ENCODE results near the gene CCDC6. TPM values are rescaled to one million over a fixed set of nuclear protein-coding genes. Genes with fewer than 3 reads are reported as not detected.

The CCDC6 gene
- total and polyA plus RNA-seq, 5 experiments from 2014 or later = 3.6 to 23.6 (median 4.4) TPM

- Mint-ChIP-seq H3K4me1 (peaks cover 0 to 10% (median 9%) of the 10 kb centered on the region in 4 donors), H3K36me3 (peaks cover 4 to 80% (median 32%) of the 10 kb centered on the region in 3 donors), H3K27me3 (no peaks in the 10 kb centered on the region), H3K9me3 (no peaks in the 10 kb centered on the region), H3K27ac (no peak overlapping the region), H3K4me3 (no peak overlapping the region)
- POLR2A ChIA-PET = interaction anchor here (0.6 kb wide), 1 partner anchor 8 kb away, joined by 3 read pairs; no protein-coding TSS in a partner anchor
- ATAC-seq (no peak), DNase-seq (no peak)
These were observed 93.7 kb downstream of the CCDC6 start for GRCh38 chr10:59812519-59813122.

GRCh38 chr10:59809644-59809974 lies 96.7 kb downstream of the CCDC6 start:
- no peak overlapping the region for H3K4me3 Mint-ChIP-seq
- ATAC-seq = no peak
- no peak for DNase-seq
- peaks cover 12 to 93% (median 45%) of the 10 kb centered on the region in 3 donors for H3K36me3 Mint-ChIP-seq
- H3K4me1 Mint-ChIP-seq = peaks cover 0 to 4% (median 0%) of the 10 kb centered on the region in 4 donors
- POLR2A ChIA-PET = no interaction called here
- peak overlapping the region in 1 of 10 donors; percentile 6 for H3K27ac Mint-ChIP-seq
- H3K27me3 Mint-ChIP-seq = no peaks in the 10 kb centered on the region
- H3K9me3 Mint-ChIP-seq = no peaks in the 10 kb centered on the region

GRCh38 chr10:59808896-59809643 lies 97.3 kb downstream of the CCDC6 start:
- Mint-ChIP-seq H3K27me3 (no peaks in the 10 kb centered on the region), H3K36me3 (peaks cover 12 to 93% (median 49%) of the 10 kb centered on the region in 3 donors), H3K4me1 (peaks cover 0 to 4% (median 1%) of the 10 kb centered on the region in 4 donors), H3K27ac (peak overlapping the region in 2 of 10 donors; percentile 6 to 57), H3K4me3 (no peak overlapping the region), H3K9me3 (no peaks in the 10 kb centered on the region)
- ATAC-seq (peak in 1 of 2 donors; percentile 54), DNase-seq (peak in 9 of 10 donors; percentile 8 to 67 (median 21))
- POLR2A ChIA-PET = no interaction called here

DNA sequence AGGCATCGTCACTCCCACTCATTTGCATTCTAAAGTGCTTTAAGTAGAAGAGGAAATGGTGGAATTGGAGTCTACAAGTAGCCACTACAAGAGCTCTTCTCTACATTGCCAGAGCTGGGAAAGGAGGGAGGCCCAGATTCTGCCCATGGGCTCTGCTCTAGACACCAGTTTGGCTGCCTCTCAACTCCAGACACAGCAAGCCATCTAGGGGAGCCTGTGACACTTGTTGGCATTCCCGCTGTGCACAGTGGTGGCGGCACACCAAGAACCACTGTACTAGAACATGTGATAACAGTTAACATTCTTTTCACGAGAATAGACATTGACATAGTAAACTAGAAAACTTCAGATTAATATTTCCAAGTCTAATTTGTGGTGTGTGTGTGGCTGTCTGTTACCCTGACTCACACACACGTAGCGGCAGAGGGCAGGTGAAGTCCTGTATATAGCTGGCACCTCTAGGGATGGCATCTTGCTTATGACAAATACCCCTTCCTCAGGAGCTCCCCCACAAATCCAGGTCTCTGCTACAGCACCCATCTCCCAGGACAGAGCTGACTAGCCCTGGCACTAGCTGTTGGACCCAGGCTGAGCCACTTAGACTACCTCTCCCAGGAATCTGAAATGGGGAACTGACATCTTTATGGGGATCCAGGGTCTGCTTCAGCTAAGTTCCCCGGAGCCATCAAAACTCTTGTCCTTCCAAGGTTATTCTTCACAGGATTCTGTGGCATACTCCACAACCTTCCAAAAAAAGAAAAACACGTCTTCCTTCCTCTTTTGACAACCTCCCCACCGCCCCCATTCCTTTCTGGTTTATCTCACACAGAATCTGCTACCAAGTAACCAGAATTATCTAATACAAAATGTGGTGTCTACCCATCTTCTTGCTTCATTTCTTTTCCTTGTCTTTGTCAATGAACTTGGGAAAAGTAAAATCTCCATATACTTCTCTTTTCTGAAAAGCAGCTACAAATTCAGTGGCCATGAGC lies 98.4 kb downstream of the CCDC6 start:
- Mint-ChIP-seq H3K36me3 (peaks cover 12 to 93% (median 48%) of the 10 kb centered on the region in 3 donors), H3K4me3 (no peak overlapping the region), H3K9me3 (no peaks in the 10 kb centered on the region), H3K27ac (peak overlapping the region in 2 of 10 donors; percentile 58 to 66), H3K27me3 (no peaks in the 10 kb centered on the region), H3K4me1 (peaks cover 0 to 8% (median 2%) of the 10 kb centered on the region in 4 donors)
- POLR2A ChIA-PET = no interaction called here
- DNase-seq (no peak), ATAC-seq (no peak)

GRCh38 chr10:59805014-59805413 lies 101.3 kb downstream of the CCDC6 start:
- Mint-ChIP-seq H3K4me1 (peaks cover 0 to 9% (median 4%) of the 10 kb centered on the region in 4 donors), H3K36me3 (peaks cover 8 to 92% (median 41%) of the 10 kb centered on the region in 3 donors), H3K9me3 (no peaks in the 10 kb centered on the region), H3K27me3 (no peaks in the 10 kb centered on the region), H3K27ac (no peak overlapping the region), H3K4me3 (no peak overlapping the region)
- POLR2A ChIA-PET = no interaction called here
- no peak for ATAC-seq
- DNase-seq = no peak

- Mint-ChIP-seq H3K4me1 (peaks cover 0 to 9% (median 4%) of the 10 kb centered on the region in 4 donors), H3K4me3 (no peak overlapping the region), H3K36me3 (peaks cover 12 to 90% (median 46%) of the 10 kb centered on the region in 3 donors), H3K27me3 (no peaks in the 10 kb centered on the region), H3K9me3 (no peaks in the 10 kb centered on the region), H3K27ac (peak overlapping the region in 3 of 10 donors; percentile 11 to 65 (median 14))
- DNase-seq (no peak), ATAC-seq (no peak)
- POLR2A ChIA-PET = no interaction called here
These were observed 102.1 kb downstream of the CCDC6 start for GRCh38 chr10:59804220-59804619.

DNA sequence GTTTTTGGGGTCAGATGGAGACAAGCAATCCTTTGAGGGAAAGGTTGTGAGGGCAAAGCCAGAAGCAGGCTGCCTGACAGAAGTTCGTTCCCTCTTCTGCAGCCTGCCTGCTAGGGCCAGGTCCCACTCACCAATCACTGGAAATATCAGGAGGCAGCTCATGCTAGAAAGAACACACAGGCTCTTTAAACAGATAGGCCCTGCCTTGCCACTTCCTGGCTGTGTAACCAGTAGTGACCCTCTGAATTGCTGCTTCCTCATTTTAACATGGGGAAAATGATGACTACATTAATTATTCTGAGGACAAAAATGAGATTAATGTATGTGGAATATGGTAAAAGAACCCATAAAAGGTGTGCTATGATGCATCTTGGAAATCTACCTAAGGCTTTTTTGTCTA lies 102.6 kb downstream of the CCDC6 start:
- Mint-ChIP-seq H3K27me3 (no peaks in the 10 kb centered on the region), H3K4me1 (peaks cover 0 to 9% (median 4%) of the 10 kb centered on the region in 4 donors), H3K27ac (peak overlapping the region in 2 of 10 donors; percentile 14 to 56), H3K9me3 (no peaks in the 10 kb centered on the region), H3K36me3 (peaks cover 12 to 91% (median 50%) of the 10 kb centered on the region in 3 donors), H3K4me3 (no peak overlapping the region)
- POLR2A ChIA-PET = no interaction called here
- ATAC-seq (no peak), DNase-seq (no peak)

DNA sequence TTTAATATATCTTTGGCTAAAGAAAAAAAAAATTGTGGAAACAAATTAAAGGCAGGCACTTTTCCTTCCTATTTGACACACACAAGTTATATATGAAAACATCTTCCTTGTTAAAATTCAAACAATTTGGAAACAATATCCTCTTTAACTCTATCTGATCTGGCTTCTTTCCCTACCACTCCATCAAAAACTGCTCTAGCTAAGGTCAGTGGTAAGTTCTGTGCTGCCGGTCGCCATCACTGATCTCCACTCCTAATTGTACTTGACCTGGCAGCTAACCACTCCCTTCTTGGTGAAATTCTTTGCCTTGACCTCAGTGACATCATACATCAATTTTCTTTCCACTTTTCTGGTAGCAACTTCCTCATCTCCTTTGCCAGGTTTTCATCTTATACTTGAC lies 105.2 kb downstream of the CCDC6 start:
- H3K9me3 Mint-ChIP-seq = peaks cover 0 to 2% (median 0%) of the 10 kb centered on the region in 9 donors
- DNase-seq (no peak), ATAC-seq (no peak)
- peaks cover 16 to 91% (median 62%) of the 10 kb centered on the region in 3 donors for H3K36me3 Mint-ChIP-seq
- H3K27ac Mint-ChIP-seq = no peak overlapping the region
- no peaks in the 10 kb centered on the region for H3K27me3 Mint-ChIP-seq
- no peak overlapping the region for H3K4me3 Mint-ChIP-seq
- H3K4me1 Mint-ChIP-seq = peaks cover 0 to 8% (median 3%) of the 10 kb centered on the region in 4 donors
- POLR2A ChIA-PET = no interaction called here

DNA sequence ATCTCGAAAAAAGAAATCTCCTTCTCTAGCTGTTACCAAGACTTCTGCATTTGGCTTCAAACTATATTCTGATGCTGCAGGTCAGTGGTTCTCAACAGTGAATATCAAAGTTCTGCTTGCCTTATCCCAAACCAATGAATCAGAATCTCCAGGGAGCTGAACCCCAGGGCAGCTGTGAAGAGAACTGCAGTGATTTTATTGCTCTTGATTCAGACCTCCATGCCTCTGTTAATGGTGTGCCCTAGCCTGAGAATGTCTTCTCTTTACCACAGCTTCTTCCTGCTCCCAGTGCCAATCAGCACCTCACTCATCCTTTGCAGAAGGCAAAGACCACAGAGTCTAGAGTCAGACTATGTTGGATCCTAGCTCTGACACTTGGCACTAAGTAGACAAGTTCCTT lies 106.9 kb downstream of the CCDC6 start:
- POLR2A ChIA-PET = no interaction called here
- H3K4me1 Mint-ChIP-seq = peaks cover 0 to 8% (median 4%) of the 10 kb centered on the region in 4 donors

GRCh38 chr10:59793919-59794318 lies 112.4 kb downstream of the CCDC6 start:
- Mint-ChIP-seq H3K36me3 (peaks cover 12 to 87% (median 56%) of the 10 kb centered on the region in 3 donors), H3K4me1 (peaks cover 0 to 1% (median 0%) of the 10 kb centered on the region in 4 donors), H3K4me3 (no peak overlapping the region), H3K27me3 (no peaks in the 10 kb centered on the region), H3K9me3 (peaks cover 0 to 2% (median 0%) of the 10 kb centered on the region in 9 donors), H3K27ac (no peak overlapping the region)
- POLR2A ChIA-PET = no interaction called here
- DNase-seq = no peak
- ATAC-seq = no peak

More for the DNA sequence above, 106.9 kb downstream of the CCDC6 start:
- H3K27ac Mint-ChIP-seq = peak overlapping the region in 2 of 10 donors; percentile 19 to 36
- no peak overlapping the region for H3K4me3 Mint-ChIP-seq
- no peaks in the 10 kb centered on the region for H3K27me3 Mint-ChIP-seq
- ATAC-seq (no peak), DNase-seq (no peak)
- H3K9me3 Mint-ChIP-seq = peaks cover 0 to 2% (median 0%) of the 10 kb centered on the region in 9 donors
- H3K36me3 Mint-ChIP-seq = peaks cover 16 to 91% (median 65%) of the 10 kb centered on the region in 3 donors

- H3K9me3 Mint-ChIP-seq = peaks cover 0 to 2% (median 0%) of the 10 kb centered on the region in 9 donors
- H3K4me3 Mint-ChIP-seq = no peak overlapping the region
- peak overlapping the region in 1 of 10 donors; percentile 65 for H3K27ac Mint-ChIP-seq
- no peaks in the 10 kb centered on the region for H3K27me3 Mint-ChIP-seq
- ATAC-seq (no peak), DNase-seq (no peak)
- H3K4me1 Mint-ChIP-seq = peaks cover 0 to 1% (median 0%) of the 10 kb centered on the region in 4 donors
- POLR2A ChIA-PET = no interaction called here
- peaks cover 9 to 82% (median 47%) of the 10 kb centered on the region in 3 donors for H3K36me3 Mint-ChIP-seq
These were observed 113.5 kb downstream of the CCDC6 start for GRCh38 chr10:59792812-59793211.

DNA sequence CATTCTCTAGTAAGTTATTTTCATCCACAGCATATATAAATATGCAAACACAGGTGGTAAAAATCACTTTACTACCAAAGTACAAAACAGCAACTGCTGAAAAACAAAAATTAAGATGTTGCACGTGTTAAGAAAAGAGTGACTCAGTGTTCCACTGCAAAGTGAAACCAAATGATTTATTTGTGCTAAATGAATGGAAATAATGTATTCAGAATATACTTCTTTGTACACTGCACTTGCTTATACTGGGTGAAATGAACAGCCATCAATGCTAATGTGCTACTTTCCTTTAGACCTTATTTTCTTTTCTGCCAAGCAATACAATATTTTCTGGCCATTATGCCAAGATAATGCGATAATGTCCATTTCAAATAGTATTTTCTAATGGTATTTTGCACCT lies 114.8 kb downstream of the CCDC6 start:
- H3K4me3 Mint-ChIP-seq = no peak overlapping the region
- H3K9me3 Mint-ChIP-seq = no peaks in the 10 kb centered on the region
- ATAC-seq (no peak), DNase-seq (no peak)
- H3K27ac Mint-ChIP-seq = peak overlapping the region in 1 of 10 donors; percentile 11
- peaks cover 0 to 1% (median 0%) of the 10 kb centered on the region in 4 donors for H3K4me1 Mint-ChIP-seq
- H3K27me3 Mint-ChIP-seq = no peaks in the 10 kb centered on the region
- H3K36me3 Mint-ChIP-seq = peaks cover 0 to 72% (median 39%) of the 10 kb centered on the region in 3 donors
- POLR2A ChIA-PET = no interaction called here
